ENCODE measurements around the gene TJAP1.

Gene TJAP1

DNA sequence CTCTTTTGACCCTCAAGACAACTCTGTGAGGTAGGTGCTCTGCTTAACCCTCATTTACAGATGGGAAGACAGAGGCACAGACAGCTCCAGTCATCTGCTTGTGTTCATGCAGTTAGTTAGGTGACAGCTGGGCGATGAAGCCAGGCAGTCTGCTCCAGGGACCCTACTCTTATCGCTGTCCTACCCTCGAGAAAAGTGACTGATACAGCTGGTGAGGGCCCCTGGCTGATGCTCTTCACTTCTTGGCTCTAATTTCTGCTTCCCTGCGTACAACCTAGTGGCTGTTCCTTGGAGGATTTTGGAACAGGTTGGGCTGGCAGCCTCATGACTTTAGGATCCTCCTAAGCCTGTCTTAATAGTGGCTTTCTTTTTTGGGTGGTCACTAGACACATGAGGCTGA is 9.1 kb upstream of the TJAP1 start:
- H3K4me3 ChIP-seq (ENCODE audit: low read depth, low read length): no peak overlapping the region
- TF ChIP-seq, protein P1, sequence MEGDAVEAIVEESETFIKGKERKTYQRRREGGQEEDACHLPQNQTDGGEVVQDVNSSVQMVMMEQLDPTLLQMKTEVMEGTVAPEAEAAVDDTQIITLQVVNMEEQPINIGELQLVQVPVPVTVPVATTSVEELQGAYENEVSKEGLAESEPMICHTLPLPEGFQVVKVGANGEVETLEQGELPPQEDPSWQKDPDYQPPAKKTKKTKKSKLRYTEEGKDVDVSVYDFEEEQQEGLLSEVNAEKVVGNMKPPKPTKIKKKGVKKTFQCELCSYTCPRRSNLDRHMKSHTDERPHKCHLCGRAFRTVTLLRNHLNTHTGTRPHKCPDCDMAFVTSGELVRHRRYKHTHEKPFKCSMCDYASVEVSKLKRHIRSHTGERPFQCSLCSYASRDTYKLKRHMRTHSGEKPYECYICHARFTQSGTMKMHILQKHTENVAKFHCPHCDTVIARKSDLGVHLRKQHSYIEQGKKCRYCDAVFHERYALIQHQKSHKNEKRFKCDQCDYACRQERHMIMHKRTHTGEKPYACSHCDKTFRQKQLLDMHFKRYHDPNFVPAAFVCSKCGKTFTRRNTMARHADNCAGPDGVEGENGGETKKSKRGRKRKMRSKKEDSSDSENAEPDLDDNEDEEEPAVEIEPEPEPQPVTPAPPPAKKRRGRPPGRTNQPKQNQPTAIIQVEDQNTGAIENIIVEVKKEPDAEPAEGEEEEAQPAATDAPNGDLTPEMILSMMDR (IDR thresholded peaks at IDR 0.05; ENCODE audit: insufficient read depth, low read depth, low read length, missing control alignments): no peak
- no peak for DNase-seq (ENCODE audit: low read depth)

DNA sequence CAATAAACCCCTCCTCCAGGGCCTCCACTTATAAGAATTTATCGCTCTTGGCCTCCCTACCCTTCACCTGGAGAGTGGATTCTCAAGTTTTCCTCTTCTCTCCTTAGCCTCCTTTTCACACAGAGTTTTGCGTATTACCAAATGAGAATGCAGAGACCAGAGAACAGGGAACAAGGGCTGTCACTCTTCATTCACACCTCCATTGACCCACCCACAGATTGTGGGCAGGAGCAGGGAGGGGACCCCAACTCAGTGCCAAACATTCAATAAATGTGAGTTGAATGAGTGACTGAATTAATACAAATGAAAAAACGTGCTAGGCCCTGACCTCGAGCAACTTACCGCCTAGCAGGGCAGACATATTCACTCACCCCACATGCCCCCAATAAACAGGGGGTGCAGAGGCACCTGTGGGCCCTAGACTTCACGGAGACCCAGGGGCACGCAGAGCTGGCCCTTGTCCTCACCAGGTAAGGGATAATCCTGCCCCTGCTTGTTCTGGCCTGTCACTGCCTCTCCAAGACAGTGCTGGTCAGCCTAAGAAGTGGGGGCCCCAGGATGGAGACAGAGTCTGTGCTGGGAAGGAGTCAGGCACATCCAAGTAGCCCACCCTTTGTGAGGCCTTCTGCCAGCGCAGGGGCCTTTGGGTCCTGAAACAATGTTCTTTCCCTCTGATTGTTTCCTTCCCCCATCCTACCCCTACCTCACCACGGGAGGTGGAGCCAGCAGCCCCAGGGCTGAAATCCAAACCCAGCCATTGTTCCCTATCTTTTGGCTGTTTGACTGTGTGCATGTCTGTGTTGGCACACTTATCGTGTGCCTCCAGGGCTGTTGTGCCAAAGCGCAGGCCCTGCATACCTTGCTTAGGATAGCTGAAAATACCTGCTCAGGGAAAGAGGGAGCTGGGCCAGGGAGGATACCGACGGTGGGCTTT is 8.4 kb upstream of the TJAP1 start:
- no peak overlapping the region for H3K4me3 ChIP-seq (ENCODE audit: low read depth, low read length)
- no peak for DNase-seq (ENCODE audit: low read depth)
- TF ChIP-seq, protein P1 (IDR thresholded peaks at IDR 0.05; ENCODE audit: insufficient read depth, low read depth, low read length, missing control alignments): no peak

DNA sequence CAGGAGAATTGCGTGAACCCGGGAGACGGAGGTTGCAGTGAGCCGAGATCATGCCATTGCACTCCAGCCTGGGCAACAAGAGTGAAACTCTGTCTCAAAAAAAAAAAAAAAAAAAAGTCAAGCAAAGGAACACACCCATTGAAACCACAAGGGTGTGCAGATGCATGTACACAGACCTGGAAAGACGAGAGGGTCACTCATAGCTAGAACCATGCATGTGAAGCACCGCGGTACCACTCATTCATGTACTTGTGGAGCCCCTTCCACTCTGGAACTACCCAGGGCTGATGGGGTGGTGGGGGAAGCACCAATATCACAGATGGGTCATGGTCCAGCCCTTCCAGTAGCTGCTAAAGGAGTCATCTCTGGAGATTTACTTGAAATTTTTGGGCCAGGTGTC is 7.4 kb upstream of the TJAP1 start:
- peak; percentile 75 for DNase-seq (ENCODE audit: low read depth)
- no peak overlapping the region for H3K4me3 ChIP-seq (ENCODE audit: low read depth, low read length)
- TF ChIP-seq, protein P1 (IDR thresholded peaks at IDR 0.05; ENCODE audit: insufficient read depth, low read depth, low read length, missing control alignments): no peak

DNA sequence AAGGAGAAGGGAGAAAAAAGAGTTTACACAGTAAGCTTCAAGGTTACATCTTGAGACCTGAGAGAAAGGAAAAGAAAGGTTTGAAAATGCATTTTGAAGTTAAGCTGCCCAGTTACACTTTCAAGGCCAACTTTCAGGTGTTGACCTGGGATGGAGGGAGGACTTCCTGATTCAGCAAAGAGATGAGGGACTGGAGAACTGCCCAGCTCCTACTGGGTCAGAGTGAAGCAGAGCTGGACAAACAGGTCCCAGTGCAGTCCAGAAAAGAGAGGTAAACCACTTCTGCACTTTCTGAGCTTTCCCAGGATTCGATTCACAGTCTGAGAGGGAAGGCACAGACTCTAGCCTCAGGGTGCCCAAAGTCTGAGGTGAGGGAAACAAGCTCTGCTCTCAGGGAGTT is 6.0 kb upstream of the TJAP1 start:
- H3K4me3 ChIP-seq (ENCODE audit: low read depth, low read length): no peak overlapping the region
- DNase-seq (ENCODE audit: low read depth): no peak
- TF ChIP-seq, protein P1 (IDR thresholded peaks at IDR 0.05; ENCODE audit: insufficient read depth, low read depth, low read length, missing control alignments): no peak

DNA sequence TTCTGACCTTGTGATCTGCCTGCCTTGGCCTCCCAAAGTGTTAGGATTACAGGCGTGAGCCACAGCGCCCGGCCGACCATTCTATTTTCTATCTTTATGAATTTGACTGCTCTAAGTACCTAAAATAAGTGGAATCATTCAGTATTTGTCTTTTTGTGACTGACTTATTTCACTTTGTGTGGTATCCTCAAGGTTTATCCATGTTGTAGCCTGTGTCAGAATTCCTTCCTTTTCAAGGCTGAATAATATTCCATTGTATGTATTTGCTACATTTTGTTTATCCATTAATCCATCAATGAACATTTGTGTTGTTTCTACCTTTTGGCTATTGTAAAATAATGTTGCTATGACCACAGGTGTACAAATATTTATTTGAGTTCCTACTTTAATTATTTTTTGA is 4.9 kb upstream of the TJAP1 start:
- H3K4me3 ChIP-seq (ENCODE audit: low read depth, low read length): no peak overlapping the region
- TF ChIP-seq, protein P1 (IDR thresholded peaks at IDR 0.05; ENCODE audit: insufficient read depth, low read depth, low read length, missing control alignments): no peak
- no peak for DNase-seq (ENCODE audit: low read depth)

DNA sequence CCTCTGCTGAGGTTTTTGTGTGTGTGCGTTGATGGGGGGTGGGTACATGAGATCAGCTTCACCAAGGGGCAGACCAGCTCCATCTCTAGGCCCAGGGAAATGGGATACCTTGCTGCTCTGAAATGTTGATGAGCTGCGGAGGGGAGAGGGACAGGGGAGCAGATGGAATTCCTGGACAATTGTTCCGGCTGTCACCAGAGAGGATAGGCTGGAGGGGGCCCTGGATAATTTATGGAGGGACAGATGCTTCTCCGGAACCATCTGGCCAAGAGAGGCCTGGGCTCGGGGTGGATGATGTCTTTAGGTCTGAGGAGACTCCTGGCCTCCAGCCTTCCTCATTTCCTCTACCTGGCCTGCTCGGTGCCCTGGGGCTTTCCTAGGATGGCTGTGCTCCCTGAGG is 1.9 kb upstream of the TJAP1 start:
- DNase-seq (ENCODE audit: low read depth): no peak
- TF ChIP-seq, protein P1 (IDR thresholded peaks at IDR 0.05; ENCODE audit: insufficient read depth, low read depth, low read length, missing control alignments): no peak
- no peak overlapping the region for H3K4me3 ChIP-seq (ENCODE audit: low read depth, low read length)
